KBM-7 (cell line): Measurements from ENCODE around the gene PFKFB2.

Source experiments
- DNase-seq: peaks from one replicate; pipeline ENCODE4 v3.0.0-alpha.2; 2015
- in situ Hi-C: fragments of 300-500 bp; cut with MboI; formaldehyde crosslinking; loops from 2 replicates; pipeline ENCODE4 v1.14.3; 2020; ENCODE audit warnings: low sequenced_read_pairs, low pct_unique_long_range_greater_than_20kb, mixed read lengths

Gene PFKFB2

DNA sequence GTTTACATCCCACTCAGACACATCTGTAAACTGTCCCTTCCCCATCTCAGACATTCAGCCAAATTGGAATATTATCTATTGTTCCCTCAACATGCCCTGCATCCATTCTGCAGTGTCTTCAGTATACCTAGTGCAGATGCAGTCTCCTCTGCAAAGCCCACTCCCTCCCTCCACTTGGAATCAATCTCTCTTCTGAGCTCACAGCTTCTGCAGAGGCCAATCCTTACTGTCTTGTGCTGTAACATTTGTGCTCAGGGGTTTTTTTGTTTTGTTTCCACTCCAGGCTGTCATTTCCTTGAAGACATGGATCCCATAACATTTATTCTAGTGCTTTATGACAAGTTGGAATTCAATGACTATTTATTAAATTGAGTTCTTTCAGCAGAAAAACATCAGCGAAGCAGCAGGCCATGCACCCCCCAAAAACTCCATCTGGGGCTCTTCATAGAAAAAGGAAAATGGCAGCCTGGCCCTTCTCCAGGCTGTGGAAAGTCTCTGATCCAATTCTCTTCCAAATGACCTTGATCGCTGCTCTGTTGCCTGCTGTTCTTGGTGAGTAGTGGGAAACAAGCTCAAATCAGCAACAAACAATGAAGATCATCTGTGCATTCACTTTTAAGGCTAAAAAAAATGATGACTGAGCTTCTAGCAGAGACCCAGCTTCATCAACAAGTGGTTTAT lies 59.7 kb downstream of the PFKFB2 start:
- DNase-seq, result no peak
- in situ Hi-C loops, result no loop called here

DNA sequence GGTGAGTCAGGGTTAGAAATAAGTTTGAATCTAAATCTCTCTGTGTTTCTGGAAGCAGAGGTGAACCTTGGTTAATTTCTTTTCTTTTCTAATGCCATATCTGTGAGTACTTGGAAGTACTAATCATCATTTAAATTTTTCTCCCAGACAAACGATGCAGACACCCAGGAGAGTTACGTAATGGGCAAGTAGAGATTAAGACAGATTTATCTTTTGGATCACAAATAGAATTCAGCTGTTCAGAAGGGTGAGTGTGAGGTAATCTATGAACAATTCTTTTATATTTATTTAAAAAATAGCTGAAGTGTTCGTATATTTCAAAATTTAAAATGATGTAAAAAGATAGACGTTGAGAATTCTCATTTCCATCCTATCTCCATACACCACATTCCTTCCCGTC lies 62.2 kb downstream of the PFKFB2 start:
- in situ Hi-C loops, result no loop called here
- DNase-seq, result no peak

DNA sequence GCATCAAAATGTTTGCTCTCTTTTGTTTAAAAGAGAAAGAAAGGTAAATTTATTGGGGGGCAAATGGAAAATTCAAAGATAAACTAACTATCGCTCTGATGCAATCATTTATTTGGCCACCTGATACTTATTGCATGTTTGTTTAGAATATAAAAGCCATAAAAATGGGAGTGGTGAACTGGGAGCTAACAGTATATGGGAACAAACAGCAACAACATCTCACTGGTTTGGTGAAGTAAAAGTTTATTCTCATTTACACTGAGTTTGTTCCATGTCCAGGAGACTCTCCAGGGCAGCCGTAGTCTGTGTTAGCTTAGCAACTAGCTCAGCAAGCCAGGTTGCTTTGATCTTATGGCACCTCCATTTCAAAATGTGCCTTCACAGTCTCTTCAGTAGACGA lies 71.3 kb downstream of the PFKFB2 start:
- in situ Hi-C loops, result no loop called here
- no peak for DNase-seq

DNA sequence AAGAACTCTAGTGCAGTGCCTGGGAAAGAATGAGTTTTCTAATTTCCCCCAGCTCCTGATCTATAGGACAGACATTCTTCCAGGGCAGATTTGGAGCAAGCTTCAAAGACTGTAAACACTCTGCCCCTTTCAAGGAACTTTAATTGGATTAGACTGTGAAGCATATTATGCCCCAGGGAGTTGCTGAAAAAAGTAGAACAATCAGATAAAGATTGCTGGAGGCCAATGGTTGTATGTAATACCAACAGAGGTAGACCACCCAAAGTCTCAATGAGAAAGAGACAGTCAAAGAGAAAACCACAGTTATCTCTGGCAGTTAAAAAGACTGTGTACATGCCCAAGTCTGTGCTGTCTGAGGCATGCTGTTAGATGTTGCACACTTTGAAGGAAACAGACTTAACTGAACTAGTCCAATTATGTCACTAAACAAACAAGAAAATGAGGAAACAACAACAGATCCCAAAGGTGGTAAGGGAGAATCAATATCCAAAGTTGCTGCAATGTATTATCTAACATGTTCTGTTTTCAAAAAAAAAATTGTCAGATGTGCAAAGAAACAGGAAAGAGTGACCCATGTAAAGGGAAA lies 75.4 kb downstream of the PFKFB2 start:
- DNase-seq, result no peak
- in situ Hi-C loops, result no loop called here

DNA sequence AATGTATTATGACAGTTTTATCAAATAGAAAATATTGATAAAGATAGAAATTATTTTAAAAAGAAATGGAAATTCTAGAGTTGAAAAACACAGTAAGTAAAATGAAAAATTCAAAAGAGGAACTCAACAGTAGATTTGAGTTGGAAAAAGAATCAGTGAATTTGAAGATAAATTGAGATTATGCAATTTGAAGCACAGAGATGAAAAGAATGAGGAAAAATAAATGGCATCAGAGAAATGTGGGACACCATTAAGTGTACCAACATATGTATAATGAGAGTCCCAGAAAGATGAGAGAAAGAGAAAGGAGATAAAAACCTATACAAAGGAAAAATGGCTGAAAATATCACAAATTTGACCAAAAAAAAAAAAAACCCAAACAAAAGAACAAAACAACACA lies 76.0 kb downstream of the PFKFB2 start:
- in situ Hi-C loops, result no loop called here
- DNase-seq, result no peak
